HepG2 (cell line): Measurements from ENCODE around the gene AGXT. TPM values are rescaled to one million over a fixed set of nuclear protein-coding genes. Genes with fewer than 3 reads are reported as not detected.

ENCODE experiments used
- ATM ChIP-seq: fragments of 450-650 bp; IDR thresholded peaks from 2 replicates; pipeline ENCODE4 v1.7.1; 2017; ENCODE audit warnings: mild to moderate bottlenecking, borderline replicate concordance
- CBX2 ChIP-seq, 2 experiments: fragments of 200-600 bp in 1 of 2; sonication (generic); formaldehyde crosslinking in 1 of 2; IDR thresholded peaks; 2 replicates each; pipeline versions ENCODE4 v1.7.0 to v1.8.1; 2018 to 2022; ENCODE audit warnings: low read depth in 2 of 2, low read length in 1 of 2, mild to moderate bottlenecking in 1 of 2, missing genetic modification reagents in 1 of 2
- FOXO1 ChIP-seq: sonication (generic); formaldehyde crosslinking; IDR thresholded peaks from 2 replicates; pipeline ENCODE4 v1.4.0; 2020; ENCODE audit warnings: missing genetic modification reagents
- HOXA3 ChIP-seq: sonication (generic); formaldehyde crosslinking; IDR thresholded peaks from 2 replicates; pipeline ENCODE4 v1.5.0; 2020; ENCODE audit warnings: missing genetic modification reagents
- ISL2 ChIP-seq: sonication (generic); formaldehyde crosslinking; IDR thresholded peaks from 2 replicates; pipeline ENCODE4 v1.5.0; 2020; ENCODE audit warnings: missing genetic modification reagents
- KMT2B ChIP-seq: IDR thresholded peaks from 2 replicates; pipeline ENCODE4 v1.6.1; 2016; ENCODE audit warnings: missing genetic modification reagents, missing compliant biosample characterization
- PHB2 ChIP-seq: fragments of 450-650 bp; IDR thresholded peaks from 2 replicates; pipeline ENCODE4 v1.6.1; 2018; ENCODE audit not compliant: partially characterized antibody
- XRCC5 ChIP-seq: fragments of 200-400 bp; formaldehyde crosslinking; optimal IDR thresholded peaks from 2 replicates; pipeline ENCODE3; 2017; ENCODE audit warnings: mild to moderate bottlenecking, low read length
- ZFP36L1 ChIP-seq: sonication (generic); formaldehyde crosslinking; IDR thresholded peaks from 2 replicates; pipeline ENCODE4 v1.8.0; 2022; ENCODE audit warnings: mild to moderate bottlenecking, missing genetic modification reagents, moderate library complexity
- ZNF160 ChIP-seq: sonication (generic); formaldehyde crosslinking; IDR thresholded peaks from 2 replicates; pipeline ENCODE4 v1.8.0; 2022; ENCODE audit warnings: mild to moderate bottlenecking, inconsistent platforms, missing genetic modification reagents
- ZNF546 ChIP-seq: sonication (generic); formaldehyde crosslinking; conservative IDR thresholded peaks from 2 replicates; pipeline ENCODE4 v1.8.1; 2023; ENCODE audit warnings: mild to moderate bottlenecking, missing genetic modification reagents
- polyA plus RNA-seq, 8 experiments: library from polyadenylated mRNA; depleted of rRNA in 3 of 8; stranded (reverse) in 7 of 8; unstranded in 1 of 8; fragments of >200 nt; fragmentation: Illumina TruSeq in 4 of 8; extraction: Trizol in 4 of 8; gene quantifications; 2 replicates each; pipeline versions ENCODE4 v1.2.1 to v1.2.3, GENCODE V29; 2011 to 2016; ENCODE audit warnings: low read depth in 4 of 8, missing spikeins in 1 of 8, mixed read lengths in 1 of 8; ENCODE audit not compliant: insufficient read depth in 1 of 8
- total RNA-seq, 5 experiments: library from RNA; depleted of rRNA; stranded (reverse); fragments of >200 nt; fragmentation: Illumina TruSeq; extraction: Trizol; gene quantifications; 2 replicates each; pipeline ENCODE4 v1.2.3, GENCODE V29; 2016; ENCODE audit warnings: low read depth in 1 of 5
- TF ChIP-seq, protein P1 (sequence below): IDR thresholded peaks from 2 replicates; pipeline ENCODE4 v1.6.1; 2016; ENCODE audit warnings: missing compliant biosample characterization, missing genetic modification reagents, borderline replicate concordance
- TF ChIP-seq, protein P2 (sequence below): sonication (generic); formaldehyde crosslinking; IDR thresholded peaks from 2 replicates; pipeline ENCODE4 v1.8.0; 2022; ENCODE audit warnings: missing genetic modification reagents, mild to moderate bottlenecking, moderate library complexity, borderline replicate concordance
- TF ChIP-seq, protein P3 (sequence below): sonication (generic); formaldehyde crosslinking; IDR thresholded peaks from 2 replicates; pipeline ENCODE4 v1.4.0; 2020; ENCODE audit warnings: mild to moderate bottlenecking, missing genetic modification reagents
- TF ChIP-seq, protein P4 (sequence below): sonication (generic); formaldehyde crosslinking; IDR thresholded peaks from 2 replicates; pipeline ENCODE4 v1.5.1; 2020; ENCODE audit warnings: missing genetic modification reagents, mild to moderate bottlenecking, borderline replicate concordance
- TF ChIP-seq, protein P5 (sequence below): sonication (generic); formaldehyde crosslinking; IDR thresholded peaks from 2 replicates; pipeline ENCODE4 v1.8.1; 2022; ENCODE audit warnings: mild to moderate bottlenecking, missing genetic modification reagents
- TF ChIP-seq, protein P6 (sequence below): sonication (generic); formaldehyde crosslinking; IDR thresholded peaks from 2 replicates; pipeline ENCODE4 v1.5.0; 2020; ENCODE audit warnings: mild to moderate bottlenecking, missing genetic modification reagents

AGXT gene
- total and polyA plus RNA-seq, 2 of the 13 experiments (the other 11 are each of a cell fraction or from before 2014, with no cell fraction given) = 41.9 to 96.1 TPM

DNA sequence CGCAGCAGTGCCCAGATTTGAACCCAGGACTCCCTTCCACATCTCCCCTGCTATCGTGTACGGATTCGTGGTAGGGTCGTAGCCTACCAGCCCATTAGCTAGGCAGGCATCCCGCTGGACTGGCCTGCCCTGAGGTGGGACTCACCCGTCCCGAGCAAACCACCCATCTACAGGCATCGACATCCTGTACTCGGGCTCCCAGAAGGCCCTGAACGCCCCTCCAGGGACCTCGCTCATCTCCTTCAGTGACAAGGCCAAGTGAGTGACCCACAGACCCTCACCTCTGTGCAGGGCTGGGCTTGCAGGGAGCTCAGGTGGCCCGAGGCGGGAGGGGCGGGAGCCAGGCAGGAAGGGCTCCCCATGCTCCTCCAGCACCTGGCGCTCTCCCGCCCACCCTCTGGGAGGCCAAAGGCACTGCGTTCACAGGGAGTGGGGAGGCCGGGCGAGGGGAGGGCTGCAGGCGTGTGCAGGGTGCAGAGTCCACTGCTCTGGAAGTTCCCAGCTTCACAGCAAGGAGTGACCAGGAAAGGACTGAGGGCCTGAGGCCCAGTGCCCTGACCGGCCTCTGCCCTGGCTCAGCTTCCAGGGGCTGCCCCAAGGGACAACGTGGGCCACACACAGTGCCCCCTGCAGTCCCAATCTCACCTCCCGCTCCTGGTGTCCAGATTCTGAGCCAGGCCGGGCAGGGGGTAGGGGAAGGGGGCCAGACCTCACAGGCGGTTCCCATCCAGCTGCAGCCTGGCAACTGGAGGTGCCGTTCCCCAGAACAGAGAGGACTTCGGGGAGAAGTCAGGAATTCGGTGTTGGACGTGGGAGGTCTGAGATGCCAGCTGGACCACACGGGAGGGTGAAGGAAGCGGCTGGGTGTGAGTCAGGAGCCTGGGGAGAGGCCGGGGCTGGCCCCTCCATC lies 5.4 kb downstream of the AGXT start (continued):
- TF ChIP-seq ATM = no peak
- peak; percentile 86 for TF ChIP-seq XRCC5
- TF ChIP-seq, protein P1, sequence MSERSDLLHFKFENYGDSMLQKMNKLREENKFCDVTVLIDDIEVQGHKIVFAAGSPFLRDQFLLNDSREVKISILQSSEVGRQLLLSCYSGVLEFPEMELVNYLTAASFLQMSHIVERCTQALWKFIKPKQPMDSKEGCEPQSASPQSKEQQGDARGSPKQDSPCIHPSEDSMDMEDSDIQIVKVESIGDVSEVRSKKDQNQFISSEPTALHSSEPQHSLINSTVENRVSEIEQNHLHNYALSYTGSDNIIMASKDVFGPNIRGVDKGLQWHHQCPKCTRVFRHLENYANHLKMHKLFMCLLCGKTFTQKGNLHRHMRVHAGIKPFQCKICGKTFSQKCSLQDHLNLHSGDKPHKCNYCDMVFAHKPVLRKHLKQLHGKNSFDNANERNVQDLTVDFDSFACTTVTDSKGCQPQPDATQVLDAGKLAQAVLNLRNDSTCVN (CRISPR knock-in tag) = peak; percentile 92
- TF ChIP-seq, protein P2, sequence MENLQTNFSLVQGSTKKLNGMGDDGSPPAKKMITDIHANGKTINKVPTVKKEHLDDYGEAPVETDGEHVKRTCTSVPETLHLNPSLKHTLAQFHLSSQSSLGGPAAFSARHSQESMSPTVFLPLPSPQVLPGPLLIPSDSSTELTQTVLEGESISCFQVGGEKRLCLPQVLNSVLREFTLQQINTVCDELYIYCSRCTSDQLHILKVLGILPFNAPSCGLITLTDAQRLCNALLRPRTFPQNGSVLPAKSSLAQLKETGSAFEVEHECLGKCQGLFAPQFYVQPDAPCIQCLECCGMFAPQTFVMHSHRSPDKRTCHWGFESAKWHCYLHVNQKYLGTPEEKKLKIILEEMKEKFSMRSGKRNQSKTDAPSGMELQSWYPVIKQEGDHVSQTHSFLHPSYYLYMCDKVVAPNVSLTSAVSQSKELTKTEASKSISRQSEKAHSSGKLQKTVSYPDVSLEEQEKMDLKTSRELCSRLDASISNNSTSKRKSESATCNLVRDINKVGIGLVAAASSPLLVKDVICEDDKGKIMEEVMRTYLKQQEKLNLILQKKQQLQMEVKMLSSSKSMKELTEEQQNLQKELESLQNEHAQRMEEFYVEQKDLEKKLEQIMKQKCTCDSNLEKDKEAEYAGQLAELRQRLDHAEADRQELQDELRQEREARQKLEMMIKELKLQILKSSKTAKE (CRISPR knock-in tag) = peak; percentile 33; the same call in 1 of the 2 replicates
- TF ChIP-seq, protein P3, sequence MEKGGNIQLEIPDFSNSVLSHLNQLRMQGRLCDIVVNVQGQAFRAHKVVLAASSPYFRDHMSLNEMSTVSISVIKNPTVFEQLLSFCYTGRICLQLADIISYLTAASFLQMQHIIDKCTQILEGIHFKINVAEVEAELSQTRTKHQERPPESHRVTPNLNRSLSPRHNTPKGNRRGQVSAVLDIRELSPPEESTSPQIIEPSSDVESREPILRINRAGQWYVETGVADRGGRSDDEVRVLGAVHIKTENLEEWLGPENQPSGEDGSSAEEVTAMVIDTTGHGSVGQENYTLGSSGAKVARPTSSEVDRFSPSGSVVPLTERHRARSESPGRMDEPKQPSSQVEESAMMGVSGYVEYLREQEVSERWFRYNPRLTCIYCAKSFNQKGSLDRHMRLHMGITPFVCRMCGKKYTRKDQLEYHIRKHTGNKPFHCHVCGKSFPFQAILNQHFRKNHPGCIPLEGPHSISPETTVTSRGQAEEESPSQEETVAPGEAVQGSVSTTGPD (CRISPR knock-in tag) = 0 out of 2 replicates have a peak, but pooled peaks have one; percentile 30
- no peak for TF ChIP-seq CBX2 (IDR thresholded peaks at IDR 0.05; ENCODE audit: low read depth, low read length)
- TF ChIP-seq CBX2 (CRISPR knock-in tag; IDR thresholded peaks at IDR 0.05; ENCODE audit: low read depth) = no peak
- TF ChIP-seq, protein P4, sequence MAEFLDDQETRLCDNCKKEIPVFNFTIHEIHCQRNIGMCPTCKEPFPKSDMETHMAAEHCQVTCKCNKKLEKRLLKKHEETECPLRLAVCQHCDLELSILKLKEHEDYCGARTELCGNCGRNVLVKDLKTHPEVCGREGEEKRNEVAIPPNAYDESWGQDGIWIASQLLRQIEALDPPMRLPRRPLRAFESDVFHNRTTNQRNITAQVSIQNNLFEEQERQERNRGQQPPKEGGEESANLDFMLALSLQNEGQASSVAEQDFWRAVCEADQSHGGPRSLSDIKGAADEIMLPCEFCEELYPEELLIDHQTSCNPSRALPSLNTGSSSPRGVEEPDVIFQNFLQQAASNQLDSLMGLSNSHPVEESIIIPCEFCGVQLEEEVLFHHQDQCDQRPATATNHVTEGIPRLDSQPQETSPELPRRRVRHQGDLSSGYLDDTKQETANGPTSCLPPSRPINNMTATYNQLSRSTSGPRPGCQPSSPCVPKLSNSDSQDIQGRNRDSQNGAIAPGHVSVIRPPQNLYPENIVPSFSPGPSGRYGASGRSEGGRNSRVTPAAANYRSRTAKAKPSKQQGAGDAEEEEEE (CRISPR knock-in tag) = peak; percentile 72; the same call in 1 of the 2 replicates
- TF ChIP-seq HOXA3 (CRISPR knock-in tag) = peak; percentile 94; the same call in 1 of the 2 replicates
- 0 out of 2 replicates have a peak, but pooled peaks have one; percentile 57 for TF ChIP-seq KMT2B (CRISPR knock-in tag)
- TF ChIP-seq, protein P5, sequence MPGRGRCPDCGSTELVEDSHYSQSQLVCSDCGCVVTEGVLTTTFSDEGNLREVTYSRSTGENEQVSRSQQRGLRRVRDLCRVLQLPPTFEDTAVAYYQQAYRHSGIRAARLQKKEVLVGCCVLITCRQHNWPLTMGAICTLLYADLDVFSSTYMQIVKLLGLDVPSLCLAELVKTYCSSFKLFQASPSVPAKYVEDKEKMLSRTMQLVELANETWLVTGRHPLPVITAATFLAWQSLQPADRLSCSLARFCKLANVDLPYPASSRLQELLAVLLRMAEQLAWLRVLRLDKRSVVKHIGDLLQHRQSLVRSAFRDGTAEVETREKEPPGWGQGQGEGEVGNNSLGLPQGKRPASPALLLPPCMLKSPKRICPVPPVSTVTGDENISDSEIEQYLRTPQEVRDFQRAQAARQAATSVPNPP (CRISPR knock-in tag) = no peak
- peak; percentile 48; the same call in 1 of the 2 replicates for TF ChIP-seq ZNF160 (CRISPR knock-in tag)
- no peak for TF ChIP-seq PHB2
- no peak; the same call in 1 of the 2 replicates for TF ChIP-seq ZNF546 (CRISPR knock-in tag)
- peak; percentile 84 for TF ChIP-seq ISL2
- TF ChIP-seq FOXO1 (CRISPR knock-in tag) = peak; percentile 86; the same call in 1 of the 2 replicates
- peak; percentile 94 for TF ChIP-seq ZFP36L1 (CRISPR knock-in tag)
- TF ChIP-seq, protein P6, sequence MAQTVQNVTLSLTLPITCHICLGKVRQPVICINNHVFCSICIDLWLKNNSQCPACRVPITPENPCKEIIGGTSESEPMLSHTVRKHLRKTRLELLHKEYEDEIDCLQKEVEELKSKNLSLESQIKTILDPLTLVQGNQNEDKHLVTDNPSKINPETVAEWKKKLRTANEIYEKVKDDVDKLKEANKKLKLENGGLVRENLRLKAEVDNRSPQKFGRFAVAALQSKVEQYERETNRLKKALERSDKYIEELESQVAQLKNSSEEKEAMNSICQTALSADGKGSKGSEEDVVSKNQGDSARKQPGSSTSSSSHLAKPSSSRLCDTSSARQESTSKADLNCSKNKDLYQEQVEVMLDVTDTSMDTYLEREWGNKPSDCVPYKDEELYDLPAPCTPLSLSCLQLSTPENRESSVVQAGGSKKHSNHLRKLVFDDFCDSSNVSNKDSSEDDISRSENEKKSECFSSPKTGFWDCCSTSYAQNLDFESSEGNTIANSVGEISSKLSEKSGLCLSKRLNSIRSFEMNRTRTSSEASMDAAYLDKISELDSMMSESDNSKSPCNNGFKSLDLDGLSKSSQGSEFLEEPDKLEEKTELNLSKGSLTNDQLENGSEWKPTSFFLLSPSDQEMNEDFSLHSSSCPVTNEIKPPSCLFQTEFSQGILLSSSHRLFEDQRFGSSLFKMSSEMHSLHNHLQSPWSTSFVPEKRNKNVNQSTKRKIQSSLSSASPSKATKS (CRISPR knock-in tag) = no peak; the same call in 1 of the 2 replicates
